ENCODE measurements around the gene APBA2.

Gene APBA2

DNA sequence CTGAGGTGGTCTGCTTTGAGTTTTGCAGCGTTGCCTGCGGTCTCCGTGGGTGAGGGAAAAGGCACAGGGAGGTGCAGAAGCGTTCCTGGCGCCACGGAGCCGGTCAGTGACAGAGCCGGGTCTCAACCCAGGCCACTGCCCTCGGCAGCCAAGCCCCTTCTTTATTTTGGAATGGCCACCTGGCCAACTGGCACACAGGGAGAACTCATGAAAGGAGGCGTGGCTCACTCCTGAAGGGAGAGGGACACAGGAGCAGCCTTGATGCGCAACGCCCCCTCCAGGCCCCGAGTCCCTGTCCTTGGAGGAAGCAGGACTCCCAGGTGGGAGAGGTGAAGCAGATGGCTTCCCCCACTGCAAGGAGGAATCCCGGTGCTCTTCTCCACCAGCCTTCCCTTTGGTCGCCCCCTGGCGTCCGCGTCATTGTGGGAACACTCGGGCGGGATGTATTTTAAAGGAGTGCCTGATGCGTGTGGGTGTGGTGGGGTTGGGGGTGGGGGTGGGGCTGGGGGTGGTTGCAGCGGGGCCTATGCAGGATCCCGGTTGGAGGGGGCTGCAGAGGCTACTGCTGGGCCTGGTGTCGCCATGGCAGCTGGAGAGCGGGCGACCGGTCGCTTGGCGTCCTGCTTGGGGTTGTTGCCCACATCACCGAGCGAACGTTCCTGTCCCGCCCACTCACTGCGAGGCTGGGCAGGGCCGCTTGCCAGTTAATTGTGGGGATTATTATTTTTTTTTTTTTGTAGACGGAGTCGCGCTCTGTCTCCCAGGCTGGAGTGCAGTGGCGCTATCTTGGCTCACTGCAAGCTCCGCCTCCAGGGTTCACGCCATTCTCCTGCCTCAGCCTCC lies 32.6 kb downstream of the APBA2 start:
- peak overlapping the region; percentile 4 for H3K27ac ChIP-seq (replicated peaks; ENCODE audit: low read length)
- peak overlapping the region; percentile 91 for H3K14ac ChIP-seq (ENCODE audit: low read length)

DNA sequence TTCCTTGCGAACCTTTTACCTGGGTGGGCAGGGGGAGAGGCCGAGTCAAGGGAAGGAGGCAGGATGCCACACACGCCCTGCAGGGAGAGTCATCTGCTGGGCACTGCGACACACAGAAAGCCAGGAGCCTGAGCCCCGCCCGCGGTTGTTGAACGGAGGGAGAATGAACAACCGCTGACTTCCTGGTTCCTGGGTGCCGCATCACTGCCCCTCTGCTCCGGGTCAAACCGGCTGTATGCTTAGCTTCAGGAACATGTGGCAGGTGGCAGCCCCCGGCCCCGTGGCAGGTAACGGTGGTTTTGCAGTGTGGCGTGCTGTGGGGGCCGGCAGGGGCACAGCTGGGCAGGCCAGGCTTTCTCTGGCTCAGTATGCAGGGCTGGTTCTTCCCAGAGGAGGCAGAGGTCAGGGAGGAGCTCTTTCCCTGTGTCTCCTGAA lies 33.4 kb downstream of the APBA2 start:
- Histone ChIP-seq H2BK15ac (ENCODE audit: low read length) (peak overlapping the region; percentile 52), H4K91ac (ENCODE audit: low read depth, low read length, poor library complexity) (no peak overlapping the region), H3K9me3 (replicated peaks in 1 of 2; ENCODE audit: control insufficient read depth in 2 of 2, insufficient read depth in 1 of 2, low read depth in 1 of 2, low read length in 2 of 2) (peaks cover 3% of the 10 kb centered on the region in 2 donors), H2BK5ac (ENCODE audit: low read length) (no peak overlapping the region), H3K4me1 (ENCODE audit: control insufficient read depth in 2 of 2, insufficient read depth in 1 of 2, low read depth in 1 of 2, low read length in 2 of 2) (peaks cover 0 to 15% of the 10 kb centered on the region in 2 donors), H3K23ac (ENCODE audit: low read depth, low read length, poor library complexity) (peak overlapping the region; percentile 6), H3K36me3 (replicated peaks in 1 of 2; ENCODE audit: control insufficient read depth in 2 of 2, insufficient read depth in 2 of 2, low read length in 2 of 2) (peaks cover 12 to 43% of the 10 kb centered on the region in 2 donors), H2BK12ac (ENCODE audit: low read length) (peak overlapping the region; percentile 80), H3K27ac (replicated peaks; ENCODE audit: low read length) (no peak overlapping the region), H2AK5ac (ENCODE audit: low read depth, low read length) (peak overlapping the region; percentile 57), H2AFZ (ENCODE audit: low read length) (no peak overlapping the region), H3K79me1 (ENCODE audit: low read depth, low read length) (peaks cover 19% of the 10 kb centered on the region), H3K4ac (ENCODE audit: low read length) (no peak overlapping the region), H4K8ac (ENCODE audit: low read depth, low read length) (no peak overlapping the region), H2BK120ac (ENCODE audit: low read depth, low read length) (no peak overlapping the region), H3K9ac (ENCODE audit: low read depth, low read length, poor library complexity) (peak overlapping the region; percentile 10), H3K4me3 (ENCODE audit: low read length in 2 of 2) (no peak overlapping the region), H3K14ac (ENCODE audit: low read length) (peak overlapping the region; percentile 9), H3K18ac (ENCODE audit: low read length) (no peak overlapping the region), H3K27me3 (ENCODE audit: control insufficient read depth in 3 of 3, insufficient read depth in 3 of 3, low read depth in 1 of 3, low read length in 3 of 3) (no peaks in the 10 kb centered on the region), H3K4me2 (ENCODE audit: insufficient read depth, low read length, poor library complexity, severe bottlenecking) (no peak overlapping the region)
- no peak for DNase-seq (ENCODE audit: low spot score)
- no CpG with 5 or more reads among the region's 17 CpGs for WGBS, 2 donors (ENCODE audit: extremely low coverage in 2 of 2, insufficient read length in 2 of 2, insufficient replicate concordance in 1 of 2)

More for the DNA sequence above, 32.6 kb downstream of the APBA2 start:
- Histone ChIP-seq H2BK15ac (ENCODE audit: low read length) (peak overlapping the region; percentile 19), H3K27me3 (ENCODE audit: control insufficient read depth in 3 of 3, insufficient read depth in 3 of 3, low read depth in 1 of 3, low read length in 3 of 3) (no peaks in the 10 kb centered on the region), H3K79me1 (ENCODE audit: low read depth, low read length) (peaks cover 19% of the 10 kb centered on the region), H3K4me3 (ENCODE audit: low read length in 2 of 2) (no peak overlapping the region), H4K8ac (ENCODE audit: low read depth, low read length) (peak overlapping the region; percentile 58), H3K4ac (ENCODE audit: low read length) (no peak overlapping the region), H3K4me1 (ENCODE audit: control insufficient read depth in 2 of 2, insufficient read depth in 1 of 2, low read depth in 1 of 2, low read length in 2 of 2) (peaks cover 5 to 17% of the 10 kb centered on the region in 2 donors), H3K18ac (ENCODE audit: low read length) (peak overlapping the region; percentile 84), H2BK120ac (ENCODE audit: low read depth, low read length) (no peak overlapping the region), H2AFZ (ENCODE audit: low read length) (no peak overlapping the region), H2BK5ac (ENCODE audit: low read length) (peak overlapping the region; percentile 0), H3K9me3 (replicated peaks in 1 of 2; ENCODE audit: control insufficient read depth in 2 of 2, insufficient read depth in 1 of 2, low read depth in 1 of 2, low read length in 2 of 2) (peaks cover 3% of the 10 kb centered on the region in 2 donors), H2BK12ac (ENCODE audit: low read length) (no peak overlapping the region), H3K36me3 (replicated peaks in 1 of 2; ENCODE audit: control insufficient read depth in 2 of 2, insufficient read depth in 2 of 2, low read length in 2 of 2) (peaks cover 12 to 35% of the 10 kb centered on the region in 2 donors), H3K4me2 (ENCODE audit: insufficient read depth, low read length, poor library complexity, severe bottlenecking) (peak overlapping the region; percentile 35), H3K23ac (ENCODE audit: low read depth, low read length, poor library complexity) (peak overlapping the region; percentile 11), H2AK5ac (ENCODE audit: low read depth, low read length) (peak overlapping the region; percentile 66), H3K9ac (ENCODE audit: low read depth, low read length, poor library complexity) (no peak overlapping the region), H4K91ac (ENCODE audit: low read depth, low read length, poor library complexity) (no peak overlapping the region)
- WGBS, 2 donors (ENCODE audit: extremely low coverage in 2 of 2, insufficient read length in 2 of 2, insufficient replicate concordance in 1 of 2): no CpG with 5 or more reads among the region's 41 CpGs
- DNase-seq (ENCODE audit: low spot score): peak; percentile 54

DNA sequence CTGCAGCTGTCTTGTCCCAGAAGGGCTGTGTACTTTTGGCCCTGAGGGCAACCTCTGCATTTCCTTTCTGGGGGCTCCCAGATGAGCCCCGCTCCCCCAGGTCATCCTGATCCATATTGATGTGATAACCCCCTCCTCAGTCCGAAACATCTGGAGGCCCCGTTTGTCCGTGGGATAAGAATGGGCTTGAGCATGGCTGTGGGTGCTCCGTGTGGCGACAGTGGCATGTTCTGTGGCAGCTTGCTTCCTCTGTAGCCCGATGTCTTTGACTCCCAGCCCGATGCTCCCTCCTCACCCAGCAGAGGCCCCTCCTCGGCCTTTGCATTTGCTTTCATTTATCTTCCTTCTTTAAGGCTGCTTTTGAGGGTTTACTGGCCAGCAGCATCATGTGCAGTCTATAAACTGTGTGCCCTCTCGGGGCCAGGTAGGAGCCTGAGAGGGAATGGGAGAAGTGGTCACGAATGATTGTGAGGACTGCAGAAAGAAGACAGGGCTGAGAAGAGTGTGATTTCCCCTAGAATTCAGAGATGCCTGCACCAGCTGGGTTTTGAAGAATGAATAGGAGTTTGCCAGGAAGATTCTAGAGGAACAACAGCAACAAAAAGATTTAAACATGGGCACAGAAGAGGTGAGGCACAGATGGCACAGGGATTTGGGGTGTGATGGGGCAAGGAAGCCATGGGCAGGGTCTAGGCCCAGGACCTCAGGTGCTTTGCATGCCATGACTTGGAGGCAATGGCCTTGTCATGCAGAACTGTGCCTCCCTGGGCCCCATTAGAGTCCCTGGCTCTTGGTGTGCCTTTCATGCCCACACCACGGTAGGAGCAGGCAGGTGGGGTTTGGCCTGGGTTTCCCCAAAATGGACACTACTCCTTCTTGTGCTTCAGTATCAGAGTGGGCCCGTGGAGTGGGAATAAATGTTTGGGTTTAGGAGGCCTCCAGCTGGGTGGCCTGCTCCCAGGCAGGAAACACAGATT lies 34.2 kb downstream of the APBA2 start:
- H2BK120ac ChIP-seq (ENCODE audit: low read depth, low read length): no peak overlapping the region
- H3K4me2 ChIP-seq (ENCODE audit: insufficient read depth, low read length, poor library complexity, severe bottlenecking): no peak overlapping the region
- H3K4ac ChIP-seq (ENCODE audit: low read length): no peak overlapping the region
- no peak for DNase-seq (ENCODE audit: low spot score)
- H2AK5ac ChIP-seq (ENCODE audit: low read depth, low read length): peak overlapping the region; percentile 57
- H3K14ac ChIP-seq (ENCODE audit: low read length): peak overlapping the region; percentile 9
- H3K23ac ChIP-seq (ENCODE audit: low read depth, low read length, poor library complexity): no peak overlapping the region
- WGBS, 2 donors (ENCODE audit: extremely low coverage in 2 of 2, insufficient read length in 2 of 2, insufficient replicate concordance in 1 of 2): no CpG with 5 or more reads among the region's 13 CpGs
- H3K79me1 ChIP-seq (ENCODE audit: low read depth, low read length): peaks cover 15% of the 10 kb centered on the region
- H3K18ac ChIP-seq (ENCODE audit: low read length): no peak overlapping the region
- H3K4me3 ChIP-seq (ENCODE audit: low read length in 2 of 2): no peak overlapping the region
- H3K27ac ChIP-seq (replicated peaks; ENCODE audit: low read length): no peak overlapping the region
- no peak overlapping the region for H4K91ac ChIP-seq (ENCODE audit: low read depth, low read length, poor library complexity)
- no peak overlapping the region for H2BK15ac ChIP-seq (ENCODE audit: low read length)
- no peak overlapping the region for H2AFZ ChIP-seq (ENCODE audit: low read length)
- H2BK12ac ChIP-seq (ENCODE audit: low read length): no peak overlapping the region
- no peak overlapping the region for H4K8ac ChIP-seq (ENCODE audit: low read depth, low read length)
- peaks cover 10 to 47% of the 10 kb centered on the region in 2 donors for H3K36me3 ChIP-seq (replicated peaks in 1 of 2; ENCODE audit: control insufficient read depth in 2 of 2, insufficient read depth in 2 of 2, low read length in 2 of 2)
- H3K9me3 ChIP-seq (replicated peaks in 1 of 2; ENCODE audit: control insufficient read depth in 2 of 2, insufficient read depth in 1 of 2, low read depth in 1 of 2, low read length in 2 of 2): peaks cover 0 to 7% of the 10 kb centered on the region in 2 donors
- no peak overlapping the region for H2BK5ac ChIP-seq (ENCODE audit: low read length)
- H3K9ac ChIP-seq (ENCODE audit: low read depth, low read length, poor library complexity): no peak overlapping the region
- H3K27me3 ChIP-seq (ENCODE audit: control insufficient read depth in 3 of 3, insufficient read depth in 3 of 3, low read depth in 1 of 3, low read length in 3 of 3): no peaks in the 10 kb centered on the region
- H3K4me1 ChIP-seq (ENCODE audit: control insufficient read depth in 2 of 2, insufficient read depth in 1 of 2, low read depth in 1 of 2, low read length in 2 of 2): peaks cover 0 to 13% of the 10 kb centered on the region in 2 donors
